Small intestine (tissue), 7 donors: Measurements from ENCODE around the gene GALNT9. TPM values are rescaled to one million over a fixed set of nuclear protein-coding genes. Genes with fewer than 3 reads are reported as not detected.

Experiments
- DNase-seq, 2 donors: peaks; one replicate each; pipeline versions ENCODE4 v3.0.0 to v3.0.0-alpha.2; 2013
- FAIRE-seq: peaks from 2 replicates; lab custom pipeline; 2012; peaks lifted over from hg19 to GRCh38; lab: Jason Lieb, UNC
- H3K27ac ChIP-seq, 3 donors: one replicate each; pipeline ENCODE4 v1.5.1; 2013; ENCODE audit warnings: low read length in 2 of 3, mild to moderate bottlenecking in 2 of 3, control low read depth in 1 of 3, inconsistent platforms in 1 of 3, low read depth in 1 of 3, moderate library complexity in 1 of 3
- H3K27me3 ChIP-seq, 3 donors: one replicate each; pipeline ENCODE4 v1.6.1; 2013; ENCODE audit warnings: low read length in 3 of 3, inconsistent platforms in 1 of 3; ENCODE audit not compliant: control insufficient read depth in 3 of 3, insufficient read depth in 3 of 3
- H3K36me3 ChIP-seq, 3 donors: one replicate each; pipeline ENCODE4 v1.6.1; 2013; ENCODE audit warnings: low read length in 3 of 3, inconsistent platforms in 1 of 3, low read depth in 1 of 3, mild to moderate bottlenecking in 1 of 3, moderate library complexity in 1 of 3; ENCODE audit not compliant: control insufficient read depth in 3 of 3, insufficient read depth in 2 of 3
- H3K4me1 ChIP-seq, 3 donors: one replicate each; pipeline ENCODE4 v1.6.1; 2013; ENCODE audit warnings: low read length in 2 of 3, inconsistent platforms in 1 of 3, low read depth in 1 of 3, mild to moderate bottlenecking in 1 of 3, moderate library complexity in 1 of 3; ENCODE audit not compliant: control insufficient read depth in 3 of 3, insufficient read depth in 2 of 3
- H3K4me3 ChIP-seq, 3 donors: one replicate each; pipeline ENCODE4 v1.5.1; 2013; ENCODE audit warnings: low read length in 3 of 3, control low read depth in 1 of 3, inconsistent platforms in 1 of 3, low read depth in 1 of 3, mild to moderate bottlenecking in 1 of 3, moderate library complexity in 1 of 3
- H3K9me3 ChIP-seq, 2 donors: one replicate each; pipeline ENCODE4 v1.6.1; 2013; ENCODE audit warnings: low read depth in 1 of 2, low read length in 1 of 2; ENCODE audit not compliant: control insufficient read depth in 2 of 2, insufficient read depth in 1 of 2
- WGBS, 3 donors: extraction: QIAGEN DNeasy Blood & Tissue Kit; methylation state at CpG; one replicate each; pipeline ENCODE4 v1.1.7; 2013; 5-methylcytosine and 5-hydroxymethylcytosine counted together
- polyA plus RNA-seq, 4 donors: library from polyadenylated mRNA; stranded (reverse) in 3 of 4; unstranded in 1 of 4; fragments of 200-250 nt in 3 of 4; fragments of 120-200 nt in 1 of 4; gene quantifications; one replicate each; pipeline versions ENCODE4 v1.2.1 to v1.2.3, GENCODE V29; 2013
- donor health status: healthy with polysubstance abuse.
- donor health status: control.
- donor health status: control.
- donor health status: Bipolar disorder and iron deficiency.
- donor health status: healthy.

Gene GALNT9
- polyA plus RNA-seq, 4 donors = 0.79 to 2.6 TPM; not detected in 2

- H3K4me3 ChIP-seq = no peak overlapping the region
- DNase-seq = no peak
- H3K27me3 ChIP-seq = peaks cover 0 to 4% (median 0%) of the 10 kb centered on the region in 3 donors
- WGBS, 3 donors = 70 to 81% (median 76%) methylated on average over 7 of the region's 7 CpGs
- FAIRE-seq = no peak
- peaks cover 0 to 3% of the 10 kb centered on the region in 2 donors for H3K9me3 ChIP-seq
- H3K36me3 ChIP-seq = no peaks in the 10 kb centered on the region
- H3K27ac ChIP-seq = no peak overlapping the region
- H3K4me1 ChIP-seq = no peaks in the 10 kb centered on the region
Measured at GRCh38 chr12:132217800-132218526, 111.4 kb downstream of the GALNT9 start.

- peaks cover 0 to 3% of the 10 kb centered on the region in 2 donors for H3K9me3 ChIP-seq
- no peak overlapping the region for H3K4me3 ChIP-seq
- no peaks in the 10 kb centered on the region for H3K4me1 ChIP-seq
- no peak for FAIRE-seq
- peaks cover 0 to 2% (median 0%) of the 10 kb centered on the region in 3 donors for H3K27me3 ChIP-seq
- no peak overlapping the region for H3K27ac ChIP-seq
- DNase-seq = no peak
- no peaks in the 10 kb centered on the region for H3K36me3 ChIP-seq
- WGBS, 3 donors = 92 to 100% (median 97%) methylated on average over 1 of the region's 1 CpG
Measured at GRCh38 chr12:132217371-132217770, 112.0 kb downstream of the GALNT9 start.

GRCh38 chr12:132216354-132216987 lies 112.9 kb downstream of the GALNT9 start:
- WGBS, 3 donors = 58 to 75% (median 62%) methylated on average over 21 of the region's 21 CpGs
- no peaks in the 10 kb centered on the region for H3K4me1 ChIP-seq
- H3K9me3 ChIP-seq = peaks cover 0 to 8% of the 10 kb centered on the region in 2 donors
- DNase-seq (no peak), FAIRE-seq (no peak)
- H3K4me3 ChIP-seq = no peak overlapping the region
- peaks cover 0 to 2% (median 0%) of the 10 kb centered on the region in 3 donors for H3K27me3 ChIP-seq
- H3K36me3 ChIP-seq = no peaks in the 10 kb centered on the region
- H3K27ac ChIP-seq = no peak overlapping the region

- DNase-seq (no peak), FAIRE-seq (no peak)
- H3K27me3 ChIP-seq = peaks cover 0 to 2% (median 0%) of the 10 kb centered on the region in 3 donors
- 70 to 78% (median 72%) methylated on average over 27 to 28 of the region's 28 CpGs for WGBS, 3 donors
- H3K9me3 ChIP-seq = peaks cover 0 to 8% of the 10 kb centered on the region in 2 donors
- H3K36me3 ChIP-seq = no peaks in the 10 kb centered on the region
- no peak overlapping the region for H3K4me3 ChIP-seq
- no peak overlapping the region for H3K27ac ChIP-seq
- no peaks in the 10 kb centered on the region for H3K4me1 ChIP-seq
Measured at GRCh38 chr12:132215299-132215989, 113.9 kb downstream of the GALNT9 start.

GRCh38 chr12:132214891-132215290 lies 114.5 kb downstream of the GALNT9 start:
- no peak overlapping the region for H3K4me3 ChIP-seq
- DNase-seq = no peak
- no peak for FAIRE-seq
- peaks cover 0 to 2% (median 0%) of the 10 kb centered on the region in 3 donors for H3K27me3 ChIP-seq
- H3K27ac ChIP-seq = no peak overlapping the region
- peaks cover 0 to 7% of the 10 kb centered on the region in 2 donors for H3K9me3 ChIP-seq
- H3K36me3 ChIP-seq = no peaks in the 10 kb centered on the region
- no peaks in the 10 kb centered on the region for H3K4me1 ChIP-seq
- 60 to 65% (median 62%) methylated on average over 22 of the region's 22 CpGs for WGBS, 3 donors

- peaks cover 0 to 2% (median 0%) of the 10 kb centered on the region in 3 donors for H3K27me3 ChIP-seq
- H3K36me3 ChIP-seq = no peaks in the 10 kb centered on the region
- H3K9me3 ChIP-seq = peaks cover 0 to 11% of the 10 kb centered on the region in 2 donors
- H3K27ac ChIP-seq = no peak overlapping the region
- 71 to 80% (median 75%) methylated on average over 9 to 13 of the region's 13 CpGs for WGBS, 3 donors
- DNase-seq (no peak), FAIRE-seq (no peak)
- no peak overlapping the region for H3K4me3 ChIP-seq
- no peaks in the 10 kb centered on the region for H3K4me1 ChIP-seq
Measured at GRCh38 chr12:132214161-132214476, 115.3 kb downstream of the GALNT9 start.

GRCh38 chr12:132213359-132214160 lies 115.8 kb downstream of the GALNT9 start:
- Histone ChIP-seq H3K27me3 (peaks cover 0 to 2% (median 0%) of the 10 kb centered on the region in 3 donors), H3K4me1 (no peaks in the 10 kb centered on the region), H3K9me3 (peaks cover 0 to 13% of the 10 kb centered on the region in 2 donors), H3K36me3 (no peaks in the 10 kb centered on the region), H3K4me3 (no peak overlapping the region), H3K27ac (no peak overlapping the region)
- DNase-seq (no peak), FAIRE-seq (no peak)
- WGBS, 3 donors = 76 to 83% (median 80%) methylated on average over 26 of the region's 26 CpGs

GRCh38 chr12:132211816-132212215 lies 117.6 kb downstream of the GALNT9 start:
- H3K9me3 ChIP-seq = peaks cover 0 to 19% of the 10 kb centered on the region in 2 donors
- no peaks in the 10 kb centered on the region for H3K4me1 ChIP-seq
- FAIRE-seq = no peak
- peaks cover 0 to 5% (median 0%) of the 10 kb centered on the region in 3 donors for H3K27me3 ChIP-seq
- WGBS, 3 donors = 77 to 90% (median 79%) methylated on average over 17 of the region's 17 CpGs
- no peak for DNase-seq
- no peaks in the 10 kb centered on the region for H3K36me3 ChIP-seq
- no peak overlapping the region for H3K4me3 ChIP-seq
- H3K27ac ChIP-seq = no peak overlapping the region
